Measurements from ENCODE around the gene MEOX2.

MEOX2 gene

GRCh38 chr7:15686295-15686956 lies at the start of gene MEOX2:
MEOX2 (minus strand) TSS chr7:15686683; CDS start chr7:15686402, 281 bp downstream.
- no peak for DNase-seq

- no peak for DNase-seq
Measured at GRCh38 chr7:15729746-15730145, 43.3 kb upstream of the MEOX2 start.

DNA sequence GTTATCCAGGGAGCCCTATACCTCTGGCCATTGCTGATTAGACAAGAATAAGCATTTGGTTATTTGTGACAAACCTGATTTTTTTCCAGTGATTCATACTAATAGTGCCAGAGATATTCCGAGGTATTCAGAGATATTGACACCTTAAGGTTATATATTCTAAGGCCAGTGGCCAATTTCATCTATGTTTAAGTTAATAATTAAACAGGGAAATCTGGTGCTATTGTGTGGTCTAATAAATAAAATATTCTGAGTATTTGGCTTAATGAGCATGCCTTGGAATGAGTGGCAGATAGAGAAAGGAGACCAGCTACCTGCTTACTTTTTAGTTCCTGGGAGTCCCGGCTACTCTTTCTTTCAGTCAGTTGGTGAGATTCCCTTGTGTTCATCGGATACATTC lies 38.6 kb upstream of the MEOX2 start:
- DNase-seq, result no peak

DNA sequence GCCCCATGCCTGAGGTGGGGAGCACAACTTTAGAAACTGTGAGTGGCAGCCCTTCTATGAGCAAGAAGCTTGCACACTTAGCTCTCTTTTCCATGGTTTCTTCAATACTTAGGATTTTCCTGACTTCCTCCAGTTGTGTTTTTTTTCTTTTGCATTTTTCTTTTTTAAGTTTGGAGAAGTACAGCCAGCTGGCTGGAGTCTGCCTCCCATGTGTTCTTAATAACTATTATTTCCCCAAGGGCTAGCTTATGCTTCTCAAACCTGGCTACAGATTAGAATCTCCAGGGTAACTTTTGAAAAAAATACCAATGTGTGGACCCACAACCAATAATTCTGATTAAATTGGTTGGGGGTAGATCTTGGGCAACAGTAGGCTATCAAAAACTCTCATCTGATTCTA lies 37.4 kb upstream of the MEOX2 start:
- no peak for DNase-seq

DNA sequence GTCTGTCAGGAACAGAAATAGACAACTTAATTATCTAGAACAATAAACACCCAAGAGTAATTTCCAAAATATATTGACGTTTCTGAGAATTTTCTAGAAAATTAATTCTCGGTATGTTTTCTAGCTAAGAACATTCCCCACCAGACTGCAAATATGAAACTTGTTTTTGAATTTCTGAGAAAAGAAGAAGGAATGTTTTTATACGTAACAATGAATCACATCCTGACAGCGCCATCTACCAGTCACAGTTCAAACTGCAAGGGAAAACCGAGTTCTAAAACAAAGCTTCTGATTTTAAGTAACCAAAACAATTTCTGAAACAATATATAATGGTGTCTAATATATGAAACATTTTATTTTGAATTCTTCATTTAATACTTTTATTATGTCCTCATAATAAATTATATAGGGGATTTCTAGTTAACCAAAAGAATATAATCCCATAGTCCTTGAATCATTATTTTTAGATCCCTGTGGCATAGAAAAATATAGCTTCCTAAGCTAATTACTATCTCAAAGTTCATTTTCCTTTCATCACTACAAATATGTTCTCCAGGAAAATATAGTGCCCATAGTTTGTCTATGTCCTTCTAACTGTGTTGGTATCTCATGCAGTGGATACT lies 34.5 kb upstream of the MEOX2 start:
- DNase-seq, result no peak

- DNase-seq, result no peak
Measured at GRCh38 chr7:15719311-15719710, 32.8 kb upstream of the MEOX2 start.

GRCh38 chr7:15715435-15715834 lies 29.0 kb upstream of the MEOX2 start:
- no peak for DNase-seq

- DNase-seq, result no peak
Measured at GRCh38 chr7:15709978-15710377, 23.5 kb upstream of the MEOX2 start.

DNA sequence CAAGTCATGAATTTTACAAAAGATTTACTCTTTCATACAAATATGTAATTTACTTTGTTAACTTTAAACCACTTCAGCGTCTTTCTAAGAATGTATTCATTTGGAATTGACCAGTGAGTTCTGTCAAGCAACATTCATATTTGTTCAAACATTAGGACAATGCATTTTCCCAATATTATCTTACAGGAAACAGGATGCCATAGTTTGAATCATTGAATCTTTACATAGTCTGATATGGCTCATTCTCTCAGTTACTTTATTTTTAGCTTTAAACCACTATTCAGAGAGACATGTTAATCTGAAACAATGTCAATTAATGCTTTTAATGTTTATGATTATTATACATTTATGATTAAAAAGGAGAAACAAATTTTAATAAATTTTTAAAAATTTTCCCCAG lies 21.1 kb upstream of the MEOX2 start:
- DNase-seq, result no peak

GRCh38 chr7:15703732-15704131 lies 17.2 kb upstream of the MEOX2 start:
- DNase-seq, result no peak

- DNase-seq, result no peak
Measured at GRCh38 chr7:15692501-15693020, 6.1 kb upstream of the MEOX2 start.

DNA sequence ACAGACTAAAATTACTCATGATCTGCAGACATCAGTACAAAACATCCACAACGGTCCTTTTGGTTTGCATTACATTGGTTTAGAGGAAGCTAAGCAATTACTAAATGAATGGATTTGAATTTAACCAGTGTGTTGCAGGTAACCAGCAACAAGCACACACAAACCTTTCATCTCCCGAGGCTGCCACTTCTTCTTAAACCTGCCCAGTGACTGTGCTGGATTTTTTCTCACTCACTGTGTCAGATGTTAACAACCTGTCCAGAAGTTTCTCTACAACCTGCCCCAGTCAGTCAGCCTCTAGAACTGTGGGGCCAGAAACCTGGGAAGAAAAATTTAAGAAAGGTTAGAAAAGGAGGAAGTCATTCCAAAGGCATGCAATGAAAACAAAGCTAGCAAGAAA lies 2.4 kb upstream of the MEOX2 start:
- no peak for DNase-seq

DNA sequence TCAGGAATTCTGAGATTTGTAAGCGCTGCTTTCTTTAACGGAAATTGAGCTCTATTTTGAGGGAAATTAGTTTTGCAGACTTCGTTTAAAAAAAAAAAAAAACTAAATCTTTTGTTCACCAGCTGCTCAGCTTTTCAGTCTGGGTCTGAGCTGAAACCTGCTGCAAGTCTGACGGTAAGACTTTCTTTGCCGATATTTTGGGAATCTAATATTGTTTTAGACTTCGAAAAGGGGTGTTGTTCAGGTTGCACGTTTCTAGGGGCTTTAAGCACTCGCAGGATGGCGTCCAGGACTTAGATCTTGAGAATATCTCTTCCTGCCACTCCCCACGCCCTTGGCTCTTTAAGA lies 1.8 kb upstream of the MEOX2 start:
- no peak for DNase-seq

- no peak for DNase-seq
Measured at GRCh38 chr7:15687546-15688278, 1.2 kb upstream of the MEOX2 start.

DNA sequence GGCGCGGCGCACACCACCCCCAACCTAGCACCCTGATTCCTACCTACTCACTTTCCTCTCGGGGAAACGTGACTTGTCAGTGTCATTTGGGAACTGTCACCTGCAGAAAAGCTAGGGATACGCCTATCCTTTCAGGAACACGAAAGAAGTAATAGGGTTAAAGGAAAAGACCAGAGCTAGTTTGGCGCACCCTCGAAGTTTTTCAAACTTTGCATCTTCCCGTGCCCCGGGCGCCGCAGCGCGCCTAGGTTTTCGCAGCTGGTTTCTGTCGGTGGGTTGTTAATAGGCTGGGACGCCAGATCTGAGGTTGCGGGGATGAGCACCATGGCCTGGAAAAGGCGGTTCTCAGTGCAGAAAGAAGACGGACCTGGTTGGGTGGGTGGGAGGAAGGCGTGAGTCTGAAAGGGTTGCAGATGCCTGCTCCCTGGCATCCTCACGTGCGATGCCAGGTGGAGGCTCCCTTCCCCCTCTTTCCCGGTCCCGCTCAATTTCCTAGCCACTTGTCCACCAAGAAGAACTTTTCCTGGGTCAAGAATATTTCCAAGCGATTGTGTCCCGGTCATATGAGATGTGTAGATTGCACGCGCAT lies 568 bp upstream of the MEOX2 start:
- DNase-seq, result no peak

DNA sequence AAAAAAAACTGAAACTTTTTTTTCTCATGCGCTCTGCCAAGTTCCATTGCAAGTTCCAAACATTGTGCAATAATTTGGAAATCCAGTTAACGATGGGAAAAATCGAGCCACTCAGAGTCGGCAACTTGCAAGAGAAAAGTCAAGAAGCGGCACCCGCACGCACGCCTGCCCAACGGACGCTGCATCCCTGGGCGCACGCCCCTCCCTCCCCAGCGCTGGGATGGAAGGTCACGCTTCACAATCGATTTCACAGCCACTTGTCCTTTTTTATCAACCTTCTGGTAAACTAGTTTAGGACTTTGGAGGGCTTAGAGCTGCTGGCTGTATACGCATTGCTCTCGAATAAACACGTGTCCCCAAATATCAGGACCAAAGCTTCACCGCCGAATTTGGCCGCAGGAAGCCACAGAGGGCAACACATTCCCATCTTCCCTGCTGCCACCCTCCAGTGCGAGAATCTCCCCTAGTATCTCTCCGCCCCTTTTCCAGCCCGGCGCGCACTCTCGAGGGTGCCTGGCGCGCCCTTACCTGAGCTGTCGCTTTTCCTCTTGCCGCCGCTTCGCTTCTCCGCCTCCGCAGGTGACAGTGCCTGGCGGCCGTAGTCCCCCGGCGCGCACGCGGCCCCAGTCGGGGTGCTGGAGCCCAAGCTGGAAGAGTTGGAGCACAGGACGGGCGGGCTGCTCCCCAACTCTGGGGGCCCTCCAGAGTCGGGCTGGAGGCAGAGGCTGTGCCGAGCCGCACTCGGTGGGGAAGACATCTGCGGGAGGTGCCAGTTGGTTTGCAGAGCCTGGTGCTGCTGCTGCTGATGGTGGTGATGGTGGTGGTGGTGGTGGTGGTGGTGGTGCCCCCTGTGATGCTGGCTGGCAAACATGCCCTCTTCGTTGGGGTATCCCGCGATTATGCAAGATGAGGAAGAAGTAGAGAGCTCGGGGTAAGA lies 857 bp downstream of the MEOX2 start:
- DNase-seq, result no peak

DNA sequence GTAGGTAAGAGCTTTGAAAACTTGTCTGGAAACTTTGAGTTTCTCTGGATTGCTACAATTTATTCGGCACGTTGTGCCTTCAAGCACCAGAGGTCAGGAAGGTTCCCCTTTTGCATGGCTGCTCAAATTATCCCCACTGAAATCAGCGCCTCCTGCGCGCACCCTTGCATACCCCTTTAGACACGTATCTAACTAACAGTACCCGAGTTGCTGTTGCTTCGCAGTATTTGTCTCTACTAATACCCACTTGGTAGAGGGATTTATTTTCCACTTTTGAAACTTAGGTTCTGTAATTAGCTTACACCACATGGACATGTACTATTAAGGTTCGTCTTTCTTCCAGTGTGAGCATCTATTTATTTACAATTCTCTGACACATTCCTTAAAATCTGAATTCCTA lies 1.6 kb downstream of the MEOX2 start:
- no peak for DNase-seq

DNA sequence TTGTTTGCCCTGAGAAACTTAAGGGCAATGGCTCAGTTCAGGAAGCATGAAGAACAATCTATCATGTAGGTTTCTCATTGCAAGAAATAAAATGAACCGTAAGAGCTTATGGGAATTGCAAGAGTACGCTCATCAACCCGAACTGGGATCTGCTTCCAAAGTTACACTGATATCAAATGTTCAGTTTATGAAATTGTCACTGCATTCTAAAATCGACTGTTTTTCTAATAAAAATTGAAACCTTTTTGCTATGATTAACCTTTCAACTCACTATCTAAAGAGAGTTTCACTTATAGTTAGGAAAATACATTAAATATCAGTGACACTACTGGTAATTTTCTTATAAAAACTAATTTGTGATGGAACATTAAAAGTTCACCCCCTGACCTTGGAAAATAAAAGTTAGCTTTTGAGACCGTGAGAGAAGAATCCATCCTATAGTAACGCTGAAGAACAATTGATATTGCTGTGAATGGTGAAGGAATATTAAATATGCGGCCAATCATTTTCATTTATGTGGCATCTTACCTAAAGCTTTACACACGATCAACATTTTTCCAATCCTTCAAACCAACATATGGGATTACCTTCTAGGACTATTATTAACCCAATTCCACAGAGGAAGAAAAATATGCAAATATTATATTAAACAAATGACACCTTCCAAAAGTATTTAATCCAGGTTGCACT lies 2.2 kb downstream of the MEOX2 start:
- no peak for DNase-seq

DNA sequence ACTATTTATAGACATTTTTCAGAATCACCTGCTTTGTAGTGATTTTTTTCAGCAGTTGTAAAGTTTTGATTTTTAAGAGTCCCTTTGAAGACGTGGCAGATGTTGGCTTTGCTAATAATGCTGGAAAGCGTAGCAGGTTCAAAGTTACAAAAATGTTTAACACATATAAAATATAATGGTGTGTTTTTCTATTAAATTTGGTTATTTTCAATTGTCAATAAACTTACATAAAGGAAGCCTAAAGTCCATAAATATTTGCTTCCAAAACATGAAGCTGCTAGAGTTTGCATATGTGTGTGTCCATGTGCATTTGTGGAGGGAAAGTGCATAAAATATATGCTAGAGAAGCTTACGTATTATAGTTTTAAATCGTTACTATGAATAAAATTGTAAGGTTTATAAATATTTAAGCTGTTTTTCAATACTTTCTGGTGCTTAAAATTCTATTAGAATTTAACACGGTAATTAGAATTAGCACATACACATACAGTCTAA lies 3.7 kb downstream of the MEOX2 start:
- DNase-seq, result no peak

- DNase-seq, result no peak
Measured at GRCh38 chr7:15682111-15682510, 4.4 kb downstream of the MEOX2 start.

DNA sequence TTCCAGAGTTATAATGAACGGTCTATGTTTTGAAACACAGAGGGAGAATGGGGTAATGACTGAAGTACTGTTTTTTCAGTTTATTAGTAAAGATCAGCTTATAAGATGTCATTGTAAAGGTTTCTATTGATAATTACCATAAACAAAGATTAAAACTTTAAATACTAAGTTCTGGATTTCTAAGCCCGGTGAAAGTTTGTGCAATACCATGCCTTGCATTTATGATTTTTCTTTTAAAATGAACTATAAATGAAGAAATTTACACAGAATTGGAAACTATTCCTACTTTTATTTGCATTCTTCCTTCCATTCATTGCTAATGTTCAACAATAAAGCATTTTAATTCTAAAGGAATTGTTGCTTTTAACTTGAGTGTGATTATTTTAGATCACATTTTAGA lies 4.9 kb downstream of the MEOX2 start:
- DNase-seq, result no peak

DNA sequence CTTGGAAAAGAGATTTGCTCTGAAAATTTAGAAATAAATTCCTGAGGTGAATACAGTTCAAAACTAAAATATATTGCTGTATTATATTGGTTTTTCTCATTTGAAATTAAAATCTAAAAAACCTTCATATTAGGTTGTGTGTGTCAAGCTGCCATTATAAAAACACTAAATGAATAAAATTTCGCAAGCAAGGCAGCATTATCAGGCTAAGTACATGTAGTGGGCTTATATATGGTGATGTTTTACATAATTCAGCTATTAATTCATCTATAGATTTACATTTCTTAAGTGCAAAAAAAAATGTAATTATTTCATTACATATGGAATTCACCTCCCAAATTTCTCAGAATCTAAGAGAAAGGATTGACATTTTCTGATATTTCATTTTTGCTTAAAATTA lies 5.3 kb downstream of the MEOX2 start:
- DNase-seq, result no peak
